HG02943 (cell line): ENCODE results near the gene ITPA.
"Not testable (repeated sequence)": the region's sequence is repeated elsewhere in the genome, so short reads cannot be mapped to it uniquely, and the experiment has no call there.

ENCODE experiments used
- ATAC-seq: cut with Tn5 transposase; IDR thresholded peaks from one replicate; pipeline ENCODE4 v1.9.1; 2021; ENCODE audit warnings: mild to moderate bottlenecking, low read depth, moderate library complexity; ENCODE audit not compliant: unreplicated experiment

ITPA gene

GRCh38 chr20:3172933-3173609, 36.2 kb upstream of the ITPA start, which contains the start of gene LZTS3:
Gene LZTS3, minus strand, starts transcription at chr20:3173549. Its CDS starts 6,386 bp downstream, at chr20:3167163.
- ATAC-seq = peak; percentile 89

GRCh38 chr20:3173610-3174441, 35.5 kb upstream of the ITPA start:
- peak; percentile 13 for ATAC-seq

- no peak for ATAC-seq
These were observed 34.6 kb upstream of the ITPA start for GRCh38 chr20:3174442-3175261.

GRCh38 chr20:3175270-3175669, 34.0 kb upstream of the ITPA start:
- ATAC-seq = no peak

GRCh38 chr20:3177746-3178485, 31.4 kb upstream of the ITPA start:
- ATAC-seq = no peak

GRCh38 chr20:3180319-3180718, 29.0 kb upstream of the ITPA start:
- ATAC-seq = no peak

- ATAC-seq = no peak
These were observed 28.0 kb upstream of the ITPA start for GRCh38 chr20:3181270-3181669.

- ATAC-seq = not testable (repeated sequence)
These were observed 26.9 kb upstream of the ITPA start for GRCh38 chr20:3182429-3182828.

GRCh38 chr20:3183896-3184612, 25.2 kb upstream of the ITPA start:
- no peak for ATAC-seq

GRCh38 chr20:3187861-3188260, 21.4 kb upstream of the ITPA start:
- not testable (repeated sequence) for ATAC-seq

- ATAC-seq = no peak
These were observed 20.4 kb upstream of the ITPA start for GRCh38 chr20:3188823-3189413.

GRCh38 chr20:3189561-3190131, 19.7 kb upstream of the ITPA start:
- no peak for ATAC-seq

GRCh38 chr20:3190681-3191111, 18.6 kb upstream of the ITPA start:
- ATAC-seq = no peak

GRCh38 chr20:3192226-3193015, 16.9 kb upstream of the ITPA start:
- ATAC-seq = no peak

- no peak for ATAC-seq
These were observed 15.3 kb upstream of the ITPA start for GRCh38 chr20:3193806-3194616.

GRCh38 chr20:3194617-3195280, 14.5 kb upstream of the ITPA start:
- no peak for ATAC-seq
